ENCODE measurements around the gene C19orf85. TPM values are rescaled to one million over a fixed set of nuclear protein-coding genes. Genes with fewer than 3 reads are reported as not detected.

Gene C19orf85
- polyA plus RNA-seq, 1 experiment = not detected

DNA sequence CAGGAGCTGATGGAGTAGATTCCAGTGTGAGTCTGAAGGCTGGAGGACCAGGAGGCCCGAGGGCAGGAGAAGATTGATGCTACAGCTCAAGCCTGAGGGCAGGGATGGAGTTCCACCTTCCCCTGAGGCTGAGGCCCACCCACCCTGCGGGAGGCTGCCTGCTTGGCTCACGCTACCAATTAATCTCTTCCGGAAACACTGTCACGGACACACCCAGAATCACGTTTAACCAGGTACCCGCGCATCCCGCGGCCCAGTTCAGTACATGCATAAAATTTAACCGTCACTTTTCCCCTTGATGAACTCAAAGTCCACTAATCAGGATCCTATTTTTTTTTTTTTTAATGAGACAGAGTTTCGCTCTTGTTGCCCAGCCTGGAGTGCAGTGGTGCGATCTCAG lies 6.7 kb upstream of the C19orf85 start:
- TF ChIP-seq, protein P1, sequence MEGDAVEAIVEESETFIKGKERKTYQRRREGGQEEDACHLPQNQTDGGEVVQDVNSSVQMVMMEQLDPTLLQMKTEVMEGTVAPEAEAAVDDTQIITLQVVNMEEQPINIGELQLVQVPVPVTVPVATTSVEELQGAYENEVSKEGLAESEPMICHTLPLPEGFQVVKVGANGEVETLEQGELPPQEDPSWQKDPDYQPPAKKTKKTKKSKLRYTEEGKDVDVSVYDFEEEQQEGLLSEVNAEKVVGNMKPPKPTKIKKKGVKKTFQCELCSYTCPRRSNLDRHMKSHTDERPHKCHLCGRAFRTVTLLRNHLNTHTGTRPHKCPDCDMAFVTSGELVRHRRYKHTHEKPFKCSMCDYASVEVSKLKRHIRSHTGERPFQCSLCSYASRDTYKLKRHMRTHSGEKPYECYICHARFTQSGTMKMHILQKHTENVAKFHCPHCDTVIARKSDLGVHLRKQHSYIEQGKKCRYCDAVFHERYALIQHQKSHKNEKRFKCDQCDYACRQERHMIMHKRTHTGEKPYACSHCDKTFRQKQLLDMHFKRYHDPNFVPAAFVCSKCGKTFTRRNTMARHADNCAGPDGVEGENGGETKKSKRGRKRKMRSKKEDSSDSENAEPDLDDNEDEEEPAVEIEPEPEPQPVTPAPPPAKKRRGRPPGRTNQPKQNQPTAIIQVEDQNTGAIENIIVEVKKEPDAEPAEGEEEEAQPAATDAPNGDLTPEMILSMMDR (IDR thresholded peaks at IDR 0.05; ENCODE audit: low read depth, low read length) = no peak
- H3K9me3 ChIP-seq (ENCODE audit: control insufficient read depth, insufficient read depth, low read length) = no peaks in the 10 kb centered on the region
- H3K27ac ChIP-seq (ENCODE audit: low read depth, low read length) = no peak overlapping the region
- no peaks in the 10 kb centered on the region for H3K27me3 ChIP-seq (ENCODE audit: control insufficient read depth, insufficient read depth, low read length)
- ChIA-PET POLR2A (no interaction called here), CTCF (interaction anchor here (0.5 to 0.9 kb wide), 2 partner anchors 10 to 33 kb away, joined by 3 to 8 read pairs; partner anchors contain the start of gene ISOC2)
- no peak overlapping the region for H3K4me3 ChIP-seq (ENCODE audit: low read depth, low read length)
- no peak for DNase-seq (ENCODE audit: low read depth, low spot score)

DNA sequence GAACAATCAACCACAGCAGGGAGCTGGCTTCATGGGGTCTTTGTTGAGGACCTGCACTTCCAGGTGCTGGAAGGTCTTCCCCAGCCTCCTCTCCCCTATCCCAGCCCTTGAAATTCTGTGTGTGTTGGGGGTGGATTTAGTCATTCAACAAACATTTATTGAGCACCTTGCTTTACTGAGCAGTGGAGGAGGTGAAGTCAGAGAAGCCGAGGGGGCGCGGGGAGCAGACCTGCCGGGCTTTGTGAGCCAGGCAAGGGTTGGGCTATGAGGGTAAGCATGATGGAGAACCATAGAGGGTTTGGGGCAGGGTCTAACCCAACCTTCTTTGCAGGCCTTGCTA lies 3.5 kb upstream of the C19orf85 start:
- TF ChIP-seq, protein P1 (IDR thresholded peaks at IDR 0.05; ENCODE audit: low read depth, low read length) = no peak
- no peak overlapping the region for H3K4me3 ChIP-seq (ENCODE audit: low read depth, low read length)
- DNase-seq (ENCODE audit: low read depth, low spot score) = no peak
- ChIA-PET CTCF (interaction anchor here (0.5 to 4.0 kb wide), 43 partner anchors 9 to 380 kb away, joined by 3 to 144 read pairs (median 7); partner anchors contain the start of genes DNAAF3, NAT14, PPP6R1 and SSC5D), POLR2A (interaction anchor here (1.0 to 1.7 kb wide), 4 partner anchors 8 to 60 kb away, joined by 3 to 6 read pairs (median 6); partner anchors contain the start of genes UBE2S and ZNF628)
- peaks cover 3% of the 10 kb centered on the region for H3K27me3 ChIP-seq (ENCODE audit: control insufficient read depth, insufficient read depth, low read length)
- H3K27ac ChIP-seq (ENCODE audit: low read depth, low read length) = no peak overlapping the region
- no peaks in the 10 kb centered on the region for H3K9me3 ChIP-seq (ENCODE audit: control insufficient read depth, insufficient read depth, low read length)

DNA sequence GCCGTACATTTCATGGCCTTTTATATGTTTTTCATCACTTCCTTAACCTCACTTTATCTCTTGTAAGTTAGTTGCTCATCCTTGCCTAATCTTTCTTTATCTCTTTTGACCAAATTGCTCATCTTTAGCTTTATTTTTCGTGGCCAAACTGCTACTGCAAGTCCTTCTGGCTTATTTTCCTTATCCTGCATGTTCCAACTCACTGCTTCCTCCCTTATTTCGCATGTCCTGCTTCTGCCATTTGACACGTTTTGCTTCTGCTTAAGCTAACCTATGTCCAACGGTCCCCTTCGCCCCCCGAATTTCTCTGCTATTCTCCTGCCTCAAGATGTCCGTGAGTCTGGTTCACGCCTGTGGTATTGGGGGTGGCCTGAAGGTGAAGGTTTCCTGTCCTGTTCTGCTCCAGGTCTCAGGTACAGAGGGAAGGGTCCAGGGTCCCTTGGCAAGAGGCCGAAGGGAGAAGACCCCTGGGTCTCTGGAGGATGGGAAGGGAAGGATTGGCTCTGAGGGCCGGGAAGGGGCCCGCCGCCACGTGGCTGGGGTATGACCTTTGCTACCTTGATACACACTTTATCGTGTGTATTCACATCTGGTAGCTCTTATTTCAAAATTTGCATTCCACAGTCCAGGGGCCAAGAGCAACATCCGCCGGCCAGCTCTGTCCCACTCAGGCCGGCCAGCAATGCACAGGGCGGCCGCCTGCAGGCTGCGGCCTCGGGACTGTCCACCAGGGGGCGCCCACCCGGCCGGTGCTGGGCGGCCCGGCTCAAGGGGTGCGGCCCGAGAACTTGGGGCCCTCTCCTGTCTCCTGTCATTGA lies 2.9 kb upstream of the C19orf85 start:
- ChIA-PET POLR2A (interaction anchor here (0.6 to 1.7 kb wide), 5 partner anchors 9 to 60 kb away, joined by 3 to 6 read pairs (median 5); partner anchors contain the start of genes UBE2S and ZNF628), CTCF (interaction anchor here (0.5 to 4.0 kb wide), 59 partner anchors 9 to 986 kb away, joined by 3 to 144 read pairs (median 6); partner anchors contain the start of genes DNAAF3, FIZ1, NAT14 and PPP6R1)
- Histone ChIP-seq H3K9me3 (ENCODE audit: control insufficient read depth, insufficient read depth, low read length) (no peaks in the 10 kb centered on the region), H3K27ac (ENCODE audit: low read depth, low read length) (no peak overlapping the region), H3K4me3 (ENCODE audit: low read depth, low read length) (no peak overlapping the region), H3K27me3 (ENCODE audit: control insufficient read depth, insufficient read depth, low read length) (peaks cover 3% of the 10 kb centered on the region)
- no peak for DNase-seq (ENCODE audit: low read depth, low spot score)
- TF ChIP-seq, protein P1 (IDR thresholded peaks at IDR 0.05; ENCODE audit: low read depth, low read length) = peak; percentile 90

DNA sequence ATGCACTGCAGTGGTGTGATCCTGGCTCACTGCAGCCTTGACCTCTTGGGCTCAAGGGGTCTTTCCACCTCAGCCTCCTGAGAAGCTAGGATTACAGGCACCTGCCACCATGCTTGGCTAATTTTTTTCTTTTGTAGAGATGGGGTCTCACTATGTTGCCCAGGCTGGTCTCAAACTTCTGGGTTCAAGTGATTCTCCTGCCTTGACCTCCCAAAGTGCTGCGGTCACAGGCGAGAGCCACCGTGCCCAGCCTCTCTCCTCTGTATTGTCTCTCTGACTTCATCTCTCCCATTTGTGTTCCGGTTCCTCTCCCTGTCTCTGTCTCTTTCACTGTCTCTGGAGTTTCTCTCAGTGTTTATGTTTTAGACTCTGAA lies 1.7 kb upstream of the C19orf85 start:
- POLR2A ChIA-PET = no interaction called here
- no peak overlapping the region for H3K4me3 ChIP-seq (ENCODE audit: low read depth, low read length)
- no peaks in the 10 kb centered on the region for H3K9me3 ChIP-seq (ENCODE audit: control insufficient read depth, insufficient read depth, low read length)
- DNase-seq (ENCODE audit: low read depth, low spot score) = no peak
- CTCF ChIA-PET = interaction anchor here (2.1 to 4.0 kb wide), 7 partner anchors 12 to 325 kb away, joined by 17 to 144 read pairs (median 26); partner anchors contain the start of genes NAT14, SSC5D, ZNF628 and ZNF865
- H3K27me3 ChIP-seq (ENCODE audit: control insufficient read depth, insufficient read depth, low read length) = peaks cover 3% of the 10 kb centered on the region
- TF ChIP-seq, protein P1 (IDR thresholded peaks at IDR 0.05; ENCODE audit: low read depth, low read length) = no peak
- H3K27ac ChIP-seq (ENCODE audit: low read depth, low read length) = no peak overlapping the region
